Measurements from ENCODE around the gene PERP. TPM values are rescaled to one million over a fixed set of nuclear protein-coding genes. Genes with fewer than 3 reads are reported as not detected.

The PERP gene
- total and polyA plus RNA-seq, 2 of the 8 experiments (the other 6 are each of a cell fraction or from before 2014, with no cell fraction given), result 21.0 to 26.7 TPM

DNA sequence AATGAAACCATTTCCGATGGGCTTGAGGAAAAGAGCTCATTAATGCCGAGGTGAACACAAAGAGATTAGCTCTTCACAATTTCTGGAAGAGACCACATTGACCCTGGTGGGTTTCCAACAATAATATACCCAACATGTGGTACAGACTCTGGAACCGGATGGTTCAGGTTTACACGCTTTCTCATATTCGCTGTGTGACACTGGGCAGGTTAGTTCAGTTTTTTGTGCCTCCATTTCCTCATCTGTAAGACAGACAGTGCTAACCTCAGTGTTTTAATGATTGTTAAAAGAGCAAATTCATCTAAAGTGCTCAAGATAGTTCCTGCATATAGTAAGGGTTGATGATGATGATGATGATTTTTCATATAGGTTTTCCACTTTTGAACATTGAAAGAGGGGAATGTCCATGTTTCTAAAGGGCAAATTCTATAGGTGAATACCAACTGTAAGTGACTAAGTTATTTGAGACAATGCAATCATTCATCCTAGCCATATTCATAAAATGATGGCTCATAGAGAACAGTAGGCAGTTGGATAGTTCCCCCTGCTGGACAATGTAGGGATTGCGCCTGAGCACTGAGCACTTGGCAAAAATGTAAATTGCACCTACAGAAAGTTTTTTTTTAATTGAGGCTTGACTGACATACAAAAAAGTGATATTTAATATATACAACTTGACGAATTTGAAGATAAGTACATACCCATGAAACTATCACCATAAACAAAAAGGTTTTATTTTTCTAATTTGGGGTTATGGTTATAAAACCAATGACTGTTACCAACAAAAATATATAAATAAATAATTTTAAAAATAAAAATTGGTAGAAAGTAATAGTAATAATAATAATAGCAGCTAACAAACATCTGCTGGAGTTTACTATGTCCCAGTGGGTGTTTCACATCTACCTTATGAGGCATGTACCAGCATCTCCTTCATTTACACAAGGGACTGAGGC, 2.1 kb upstream of the PERP start:
- Histone ChIP-seq H4K5ac (ENCODE audit: insufficient read length, low read depth, low read length) (no peak overlapping the region), H3K27me3 (replicated peaks in 1 of 4; ENCODE audit: control insufficient read depth in 3 of 4, extremely low read depth in 1 of 4, insufficient read depth in 3 of 4, low read length in 3 of 4) (peaks cover 0 to 9% (median 2%) of the 10 kb centered on the region in 4 experiments; a peak in 2 of 7 replicates), H2BK5ac (ENCODE audit: low read depth, low read length) (no peak overlapping the region), H2BK15ac (ENCODE audit: low read length) (no peak overlapping the region), H3K4me2 (ENCODE audit: insufficient read depth in 1 of 2, low read depth in 2 of 2, low read length in 2 of 2) (no peak overlapping the region), H3K4ac (replicated peaks; ENCODE audit: insufficient read length, low read depth, low read length) (no peak overlapping the region), H3K36me3 (ENCODE audit: control insufficient read depth in 2 of 4, insufficient read depth in 4 of 4, low read length in 3 of 4) (no peaks in the 10 kb centered on the region), H3K79me1 (ENCODE audit: low read depth, low read length) (no peaks in the 10 kb centered on the region), H4K91ac (replicated peaks; ENCODE audit: insufficient read length, low read length) (no peak overlapping the region), H4K20me1 (replicated peaks in 1 of 2; ENCODE audit: control insufficient read depth in 1 of 2, insufficient read depth in 2 of 2, low read length in 2 of 2) (no peaks in the 10 kb centered on the region), H3K23me2 (ENCODE audit: low read depth, low read length) (peaks cover 11% of the 10 kb centered on the region), H3K4me3 (ENCODE audit: extremely low read depth in 1 of 4, insufficient read depth in 2 of 4, low read depth in 3 of 4, low read length in 4 of 4) (no peak overlapping the region), H4K8ac (ENCODE audit: extremely low read depth, insufficient read depth, low read length) (no peak overlapping the region), H3K23ac (ENCODE audit: insufficient read length) (no peak overlapping the region), H3K27ac (ENCODE audit: low read depth, low read length) (no peak overlapping the region), H2BK120ac (replicated peaks; ENCODE audit: low read depth, low read length) (no peak overlapping the region), H2AK5ac (ENCODE audit: low read depth, low read length) (no peak overlapping the region), H3K9ac (replicated peaks in 1 of 4; ENCODE audit: extremely low read depth in 1 of 4, low read depth in 3 of 4, low read length in 3 of 4) (no peak overlapping the region), H2BK12ac (ENCODE audit: low read depth, low read length) (no peak overlapping the region; the same call in 1 of the 2 replicates), H3K18ac (ENCODE audit: extremely low read depth, low read length) (no peak overlapping the region), H3K4me1 (replicated peaks in 1 of 4; ENCODE audit: control insufficient read depth in 3 of 4, insufficient read depth in 4 of 4, low read length in 3 of 4) (peaks cover 0 to 6% (median 4%) of the 10 kb centered on the region in 4 experiments; a peak in 3 of 7 replicates), H3K14ac (ENCODE audit: insufficient read length) (no peak overlapping the region), H2AFZ (ENCODE audit: low read length) (no peak overlapping the region), H3K56ac (replicated peaks; ENCODE audit: insufficient read length, low read depth, low read length) (no peak overlapping the region), H3K9me3 (ENCODE audit: insufficient read depth in 2 of 2, low read depth in 1 of 2, low read length in 1 of 2) (no peaks in the 10 kb centered on the region), H2BK20ac (ENCODE audit: low read length) (no peak overlapping the region), H3K79me2 (ENCODE audit: control insufficient read depth in 1 of 2, insufficient read depth in 2 of 2, low read length in 2 of 2) (peaks cover 0 to 13% of the 10 kb centered on the region in 2 experiments; a peak in 3 of 4 replicates)
- FAIRE-seq (peak; percentile 19), DNase-seq (ENCODE audit: low read depth in 1 of 2, low spot score in 2 of 2) (peak in 1 of 2 experiments; percentile 82)
- 62% methylated on average over 7 of the region's 7 CpGs; no CpG with 5 or more reads in 1 of the 2 experiments for WGBS, 2 experiments (ENCODE audit: extremely low coverage in 1 of 2, insufficient coverage in 1 of 2, insufficient read length in 1 of 2, insufficient replicate concordance in 2 of 2, low coverage in 1 of 2, low lambda C conversion rate in 2 of 2, missing lambda C conversion rate in 1 of 2)
- ChIA-PET CTCF (ENCODE audit: partially characterized antibody) (interaction anchor here (0.6 to 3.1 kb wide), 36 partner anchors 9 to 698 kb away, joined by 3 to 101 read pairs (median 3); no protein-coding TSS in a partner anchor), POLR2A (ENCODE audit: partially characterized antibody) (no interaction called here)
- TF ChIP-seq, protein P1, sequence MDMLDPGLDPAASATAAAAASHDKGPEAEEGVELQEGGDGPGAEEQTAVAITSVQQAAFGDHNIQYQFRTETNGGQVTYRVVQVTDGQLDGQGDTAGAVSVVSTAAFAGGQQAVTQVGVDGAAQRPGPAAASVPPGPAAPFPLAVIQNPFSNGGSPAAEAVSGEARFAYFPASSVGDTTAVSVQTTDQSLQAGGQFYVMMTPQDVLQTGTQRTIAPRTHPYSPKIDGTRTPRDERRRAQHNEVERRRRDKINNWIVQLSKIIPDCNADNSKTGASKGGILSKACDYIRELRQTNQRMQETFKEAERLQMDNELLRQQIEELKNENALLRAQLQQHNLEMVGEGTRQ (IDR thresholded peaks at IDR 0.05; ENCODE audit: low read length), result no peak
- TF ChIP-seq, protein P2, sequence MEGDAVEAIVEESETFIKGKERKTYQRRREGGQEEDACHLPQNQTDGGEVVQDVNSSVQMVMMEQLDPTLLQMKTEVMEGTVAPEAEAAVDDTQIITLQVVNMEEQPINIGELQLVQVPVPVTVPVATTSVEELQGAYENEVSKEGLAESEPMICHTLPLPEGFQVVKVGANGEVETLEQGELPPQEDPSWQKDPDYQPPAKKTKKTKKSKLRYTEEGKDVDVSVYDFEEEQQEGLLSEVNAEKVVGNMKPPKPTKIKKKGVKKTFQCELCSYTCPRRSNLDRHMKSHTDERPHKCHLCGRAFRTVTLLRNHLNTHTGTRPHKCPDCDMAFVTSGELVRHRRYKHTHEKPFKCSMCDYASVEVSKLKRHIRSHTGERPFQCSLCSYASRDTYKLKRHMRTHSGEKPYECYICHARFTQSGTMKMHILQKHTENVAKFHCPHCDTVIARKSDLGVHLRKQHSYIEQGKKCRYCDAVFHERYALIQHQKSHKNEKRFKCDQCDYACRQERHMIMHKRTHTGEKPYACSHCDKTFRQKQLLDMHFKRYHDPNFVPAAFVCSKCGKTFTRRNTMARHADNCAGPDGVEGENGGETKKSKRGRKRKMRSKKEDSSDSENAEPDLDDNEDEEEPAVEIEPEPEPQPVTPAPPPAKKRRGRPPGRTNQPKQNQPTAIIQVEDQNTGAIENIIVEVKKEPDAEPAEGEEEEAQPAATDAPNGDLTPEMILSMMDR (IDR thresholded peaks at IDR 0.05; ENCODE audit: control extremely low read depth in 1 of 3, insufficient read depth in 1 of 3, low read depth in 1 of 3, low read length in 3 of 3), result peak; percentile 22 to 81 (median 80)
- TF ChIP-seq RAD21 (IDR thresholded peaks at IDR 0.05 in 1 of 2, conservative IDR thresholded peaks at IDR 0.05 in 1 of 2; ENCODE audit: low read depth in 2 of 2, low read length in 2 of 2), result peak; percentile 87 to 91
- TF ChIP-seq SIRT6 (IDR thresholded peaks at IDR 0.05; ENCODE audit: low read length), result no peak
- no peak for TF ChIP-seq RFX5 (IDR thresholded peaks at IDR 0.05; ENCODE audit: borderline replicate concordance, low read depth, low read length)
- TF ChIP-seq SIN3A (conservative IDR thresholded peaks at IDR 0.05 in 1 of 2, IDR thresholded peaks at IDR 0.05 in 1 of 2; ENCODE audit: low read depth in 1 of 2, low read length in 2 of 2), result no peak
